ENCODE measurements around the gene PCMTD2. TPM values are rescaled to one million over a fixed set of nuclear protein-coding genes. Genes with fewer than 3 reads are reported as not detected.

The PCMTD2 gene
- total RNA-seq, 1 experiment from 2014 or later: 50.9 TPM

GRCh38 chr20:64236137-64237088 lies 19.1 kb upstream of the PCMTD2 start:
- H3K27ac Mint-ChIP-seq: no peak overlapping the region
- no peaks in the 10 kb centered on the region for H3K4me1 Mint-ChIP-seq
- DNase-seq (ENCODE audit: low spot score): no peak
- peaks cover 3% of the 10 kb centered on the region; the same call in 1 of the 2 replicates for H3K27me3 Mint-ChIP-seq (ENCODE audit: low read depth)
- CTCF ChIA-PET: interaction anchor here (1.0 kb wide), 1 partner anchor 13 kb away, joined by 3 read pairs; no protein-coding TSS in a partner anchor
- POLR2A ChIA-PET: no interaction called here
- no peak for ATAC-seq
- H3K4me3 Mint-ChIP-seq: no peak overlapping the region
- peaks cover 7% of the 10 kb centered on the region; the same call in 1 of the 2 replicates for H3K36me3 Mint-ChIP-seq
- 0 out of 2 replicates have a peak, but pooled peaks have one; percentile 12 for TF ChIP-seq PREB (CRISPR knock-in tag; IDR thresholded peaks at IDR 0.05; ENCODE audit: borderline replicate concordance)
- no peak for TF ChIP-seq E2F1 (CRISPR knock-in tag; IDR thresholded peaks at IDR 0.05)
- peaks cover 14% of the 10 kb centered on the region for H3K9me3 Mint-ChIP-seq

- no peak overlapping the region for H3K27ac Mint-ChIP-seq
- peaks cover 2% of the 10 kb centered on the region; the same call in 1 of the 2 replicates for H3K4me1 Mint-ChIP-seq
- H3K4me3 Mint-ChIP-seq: no peak overlapping the region
- H3K36me3 Mint-ChIP-seq: peaks cover 7% of the 10 kb centered on the region; the same call in 1 of the 2 replicates
- ChIA-PET CTCF (interaction anchor here (1.0 kb wide), 1 partner anchor 14 kb away, joined by 3 read pairs; no protein-coding TSS in a partner anchor), POLR2A (no interaction called here)
- ATAC-seq (no peak), DNase-seq (ENCODE audit: low spot score) (no peak)
- H3K27me3 Mint-ChIP-seq (ENCODE audit: low read depth): peaks cover 3% of the 10 kb centered on the region; the same call in 1 of the 2 replicates
- H3K9me3 Mint-ChIP-seq: peaks cover 14% of the 10 kb centered on the region
- no peak for TF ChIP-seq ZNF425 (CRISPR knock-in tag; conservative IDR thresholded peaks at IDR 0.05)
- no peak for TF ChIP-seq FOXK1 (CRISPR knock-in tag; IDR thresholded peaks at IDR 0.05)
- no peak for TF ChIP-seq GTF2I (CRISPR knock-in tag; conservative IDR thresholded peaks at IDR 0.05)
- no peak for TF ChIP-seq CBFB (CRISPR knock-in tag; IDR thresholded peaks at IDR 0.05; ENCODE audit: low read depth)
- no peak for TF ChIP-seq IRF1 (CRISPR knock-in tag; IDR thresholded peaks at IDR 0.05)
- TF ChIP-seq TEAD1 (CRISPR knock-in tag; IDR thresholded peaks at IDR 0.05): no peak
- TF ChIP-seq FOXP1 (CRISPR knock-in tag; IDR thresholded peaks at IDR 0.05; ENCODE audit: borderline replicate concordance): no peak
- TF ChIP-seq PRDM15 (CRISPR knock-in tag; IDR thresholded peaks at IDR 0.05): no peak
- no peak for TF ChIP-seq NFATC4 (CRISPR knock-in tag; IDR thresholded peaks at IDR 0.05)
- TF ChIP-seq ZNF138 (CRISPR knock-in tag; conservative IDR thresholded peaks at IDR 0.05): no peak
- TF ChIP-seq PRRX2 (CRISPR knock-in tag; IDR thresholded peaks at IDR 0.05): no peak
- TF ChIP-seq STAT6 (CRISPR knock-in tag; conservative IDR thresholded peaks at IDR 0.05; ENCODE audit: low read depth): no peak
- TF ChIP-seq MAX (CRISPR knock-in tag; IDR thresholded peaks at IDR 0.05): no peak
- TF ChIP-seq NFE2L1 (CRISPR knock-in tag; IDR thresholded peaks at IDR 0.05): no peak
Measured at GRCh38 chr20:64237316-64237715, 18.2 kb upstream of the PCMTD2 start.

Data from WTC11 (cell line).